Stimulated activated CD4-positive, alpha-beta T cell treated with anti-CD3 and anti-CD28 coated beads, TNF-alpha, amount 100 ng/mL, for 4 hours (primary cell): ENCODE data around the gene DLD.
"Not testable (repeated sequence)": the region's sequence is repeated elsewhere in the genome, so short reads cannot be mapped to it uniquely, and the experiment has no call there.

ENCODE experiments used
- DNase-seq, 3 experiments: peaks; one replicate each; pipeline ENCODE4 v3.0.0-alpha.2; 2020; ENCODE audit warnings: low read depth in 3 of 3

The DLD gene

DNA sequence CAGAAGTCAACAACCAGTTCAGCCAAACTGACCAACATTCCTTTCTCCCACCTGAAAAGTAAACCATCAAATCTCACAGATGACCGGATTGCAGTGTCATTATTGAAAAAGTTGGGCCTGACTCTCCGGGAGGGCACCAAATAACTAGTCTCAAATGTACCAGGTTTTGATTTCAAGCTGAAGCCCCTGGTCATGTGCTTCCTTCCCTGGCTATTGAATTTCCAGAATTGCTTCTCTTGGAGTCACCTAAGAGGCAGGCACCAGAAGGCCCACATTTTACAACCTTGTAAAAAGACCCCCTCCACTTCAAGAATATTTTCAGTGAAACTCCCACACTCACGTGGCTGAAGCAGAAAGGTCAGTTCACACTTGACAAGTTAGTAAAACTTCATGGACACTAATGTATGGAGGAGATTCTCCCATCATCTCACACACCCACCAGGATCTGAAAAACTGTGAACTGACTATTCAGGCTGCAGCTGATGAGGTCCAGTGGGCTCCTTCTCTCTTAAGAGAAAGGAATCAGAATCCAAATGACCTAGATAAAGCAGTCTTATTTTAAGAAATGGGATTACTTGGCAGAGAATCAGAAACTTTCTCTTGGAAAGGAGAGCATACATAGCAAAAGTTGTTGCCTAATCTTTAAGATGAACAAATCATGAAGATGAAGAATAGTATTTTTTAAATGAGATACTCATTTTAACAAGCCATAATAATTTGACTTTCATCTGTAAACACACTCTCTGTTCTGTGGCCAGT is 53.6 kb downstream of the DLD start:
- DNase-seq = no peak

DNA sequence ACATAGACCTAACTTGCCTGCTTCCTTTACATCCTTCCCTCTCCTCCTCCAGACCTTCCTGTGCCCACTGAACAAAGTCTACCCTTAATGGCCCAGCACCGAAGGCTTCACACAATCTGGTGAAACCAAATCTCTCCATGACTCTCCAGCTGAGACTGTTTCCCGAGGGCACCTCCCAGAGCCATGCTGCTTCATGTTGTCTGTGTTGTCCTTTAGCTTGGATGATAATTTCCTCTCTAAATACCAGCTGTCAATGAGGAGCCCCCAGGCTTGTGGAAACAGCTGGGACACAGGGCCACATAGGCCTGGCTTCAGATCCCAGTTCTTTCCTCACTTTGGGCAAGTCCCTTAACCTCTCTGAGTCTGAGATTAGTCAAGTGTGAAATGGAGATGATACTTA is 54.3 kb downstream of the DLD start:
- DNase-seq = no peak

DNA sequence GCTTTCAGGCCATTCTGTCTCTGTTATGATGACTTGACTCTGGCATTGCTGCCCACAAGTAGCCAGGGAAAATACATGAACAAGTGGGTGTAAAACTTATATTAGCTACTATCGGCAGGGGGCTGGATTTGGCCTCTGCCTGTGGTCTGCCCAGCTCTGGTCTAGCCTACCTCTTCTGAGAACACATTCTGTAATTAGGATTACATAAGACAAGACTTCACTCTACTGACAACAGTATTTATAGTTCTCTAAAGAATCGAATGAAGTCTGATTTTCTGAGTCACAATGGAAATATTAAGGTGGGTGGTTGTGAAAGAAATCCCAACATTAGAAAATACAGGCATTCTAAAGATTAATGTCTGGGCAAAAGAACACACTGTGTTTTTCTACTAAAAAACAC is 55.5 kb downstream of the DLD start:
- no peak for DNase-seq

DNA sequence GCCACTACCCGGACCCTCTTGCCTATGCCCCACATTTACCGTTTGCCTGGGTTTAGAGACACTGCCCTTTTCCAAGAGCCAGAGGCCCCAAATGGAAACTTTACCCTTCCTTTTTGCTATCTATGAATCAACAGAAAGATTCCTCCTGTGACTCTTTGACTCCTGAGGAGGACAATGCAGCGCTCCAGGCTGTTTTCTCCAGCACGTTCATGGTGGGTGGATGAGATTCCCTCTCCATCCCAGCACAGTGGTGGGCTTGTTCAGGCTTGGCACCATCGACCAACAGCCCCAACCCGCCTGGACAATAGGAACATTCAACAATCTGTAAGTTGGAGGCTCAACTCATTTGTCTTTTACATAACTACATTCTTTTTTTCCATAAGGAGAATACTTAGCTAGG is 55.9 kb downstream of the DLD start:
- no peak for DNase-seq

DNA sequence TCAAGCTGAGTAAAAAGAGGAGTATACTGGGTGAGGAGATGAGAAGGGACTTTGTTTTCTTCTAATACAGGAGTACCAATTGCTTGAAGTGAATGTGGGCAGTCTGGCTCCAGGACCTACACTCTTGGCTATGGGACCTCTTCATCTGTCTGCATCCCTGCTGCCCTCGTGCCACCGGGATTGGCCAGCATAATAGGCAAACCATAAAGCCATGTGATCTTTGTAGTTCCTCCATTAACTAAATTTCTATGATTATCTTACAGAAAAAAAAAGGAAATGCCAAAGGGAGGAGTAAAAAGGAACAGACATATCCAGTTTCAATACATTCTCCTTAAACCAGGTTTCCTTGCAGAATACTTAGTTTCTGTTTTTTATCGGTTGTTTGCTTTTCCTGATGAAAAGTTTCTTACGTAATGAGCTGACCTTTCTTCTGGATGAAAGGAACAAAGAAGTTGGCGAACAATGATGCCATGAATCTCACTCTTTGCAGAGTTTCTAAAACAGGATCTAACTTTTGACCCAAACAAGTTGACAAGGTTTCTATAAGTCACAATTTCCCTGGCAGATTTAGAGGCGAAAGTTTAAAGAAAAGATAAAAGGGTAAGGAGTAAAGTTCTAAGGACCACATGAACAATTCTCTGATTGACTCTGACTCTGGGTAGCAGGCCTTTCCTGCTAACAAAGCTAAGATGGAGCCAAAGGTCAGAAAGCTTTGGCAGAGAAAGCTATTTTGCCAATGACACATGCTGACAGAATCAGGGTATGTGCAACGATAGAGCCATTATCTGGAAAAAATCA is 57.9 kb downstream of the DLD start:
- no peak for DNase-seq

DNA sequence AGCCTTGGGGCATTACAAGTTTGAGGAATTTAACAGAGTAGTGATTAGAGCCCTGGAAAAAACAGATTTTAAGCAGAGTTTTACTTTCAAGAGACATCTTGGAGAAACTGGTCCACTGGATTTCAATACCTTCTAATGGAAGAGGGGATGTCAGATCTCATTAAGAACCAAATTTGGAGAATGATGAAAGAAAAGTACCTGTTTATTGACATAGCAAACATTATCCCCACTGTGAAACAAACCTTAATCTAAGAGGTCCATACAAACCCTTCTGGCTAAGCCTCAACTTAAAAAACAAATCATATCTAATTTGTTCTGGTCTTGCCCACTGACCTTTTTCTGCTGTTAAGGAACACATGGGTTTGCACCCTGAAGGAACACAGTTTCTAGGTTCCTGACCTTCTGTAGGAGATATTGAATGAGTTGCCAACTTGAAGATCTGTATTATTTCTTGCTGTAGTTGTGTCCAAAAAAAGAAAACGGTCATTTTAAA is 58.5 kb downstream of the DLD start:
- no peak for DNase-seq

DNA sequence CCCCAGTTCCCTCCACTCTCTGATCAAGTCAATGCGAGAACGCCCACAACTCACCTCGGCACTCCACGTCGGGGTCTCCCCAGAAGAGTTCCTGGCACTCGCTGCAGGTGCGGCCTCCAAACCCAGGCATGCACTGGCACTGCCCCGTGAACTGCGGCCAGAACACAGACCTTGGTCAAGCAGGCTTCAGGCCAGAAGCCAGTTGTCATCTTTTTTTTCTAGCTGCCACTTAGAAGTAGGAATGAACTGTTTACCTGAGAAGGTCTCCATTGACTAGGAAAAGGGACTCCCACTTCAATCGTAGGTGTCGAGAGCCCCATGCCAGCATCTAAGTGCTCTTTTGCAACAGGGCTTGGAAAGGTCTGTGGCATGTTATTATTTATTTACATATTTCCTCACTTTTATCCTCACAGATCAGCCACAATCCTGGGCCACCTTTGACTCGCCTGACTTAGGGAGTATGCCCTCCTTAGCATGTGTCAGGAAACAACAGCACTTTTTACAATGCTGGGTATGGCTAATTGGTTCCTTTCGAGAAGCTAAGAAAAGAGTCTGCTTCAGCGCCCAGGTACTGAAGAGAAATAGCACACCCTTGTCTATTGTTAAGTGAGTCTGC is 60.3 kb downstream of the DLD start:
- no peak for DNase-seq

DNA sequence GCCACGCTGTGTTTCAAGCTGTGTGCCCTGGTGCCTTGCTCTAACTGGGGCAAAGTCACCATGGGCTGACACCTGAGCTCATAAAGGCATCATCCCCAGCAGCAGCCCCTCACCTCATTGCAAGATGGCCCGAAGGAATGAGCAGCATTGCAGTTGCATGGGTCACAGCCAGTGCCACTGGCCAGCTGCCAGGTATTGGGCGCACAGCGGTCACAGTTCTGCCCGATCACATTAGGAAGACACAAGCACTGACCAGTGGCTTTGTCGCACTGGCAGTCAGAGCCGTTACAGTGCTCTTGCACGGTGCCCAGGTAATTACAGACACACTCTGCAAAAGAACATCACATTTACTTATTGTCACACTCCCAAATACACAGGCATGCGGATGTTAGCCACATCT is 60.9 kb downstream of the DLD start:
- no peak for DNase-seq

DNA sequence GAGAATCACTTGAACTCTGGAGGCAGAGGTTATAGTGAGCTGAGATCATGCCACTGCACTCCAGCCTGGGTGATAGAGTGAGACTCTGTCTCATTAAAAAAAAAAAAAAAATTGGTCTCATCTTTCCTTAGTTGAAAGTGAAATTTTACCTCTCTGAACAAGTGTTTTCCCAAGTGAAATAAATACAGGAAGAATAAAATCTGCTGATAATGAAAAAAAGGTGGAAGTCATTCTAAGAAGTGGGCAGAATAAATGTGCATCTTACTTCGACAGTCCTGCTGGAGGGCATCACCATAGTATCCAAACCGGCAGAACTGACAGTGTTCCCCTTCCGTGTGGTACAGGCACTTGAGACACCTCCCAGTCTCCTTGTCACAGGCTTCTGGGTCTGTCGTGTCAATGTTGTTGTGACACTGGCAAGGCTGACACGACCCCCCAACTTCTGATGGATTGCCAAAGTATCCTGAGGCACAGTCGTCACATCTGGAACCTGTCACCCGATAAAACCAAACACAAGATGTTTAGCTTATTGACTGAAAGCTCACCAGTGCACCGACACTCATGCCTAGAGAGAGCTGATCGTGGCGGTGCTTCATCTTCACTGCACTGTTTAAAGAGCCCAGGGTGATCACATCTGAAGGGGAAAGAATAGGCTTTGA is 62.4 kb downstream of the DLD start:
- no peak for DNase-seq

DNA sequence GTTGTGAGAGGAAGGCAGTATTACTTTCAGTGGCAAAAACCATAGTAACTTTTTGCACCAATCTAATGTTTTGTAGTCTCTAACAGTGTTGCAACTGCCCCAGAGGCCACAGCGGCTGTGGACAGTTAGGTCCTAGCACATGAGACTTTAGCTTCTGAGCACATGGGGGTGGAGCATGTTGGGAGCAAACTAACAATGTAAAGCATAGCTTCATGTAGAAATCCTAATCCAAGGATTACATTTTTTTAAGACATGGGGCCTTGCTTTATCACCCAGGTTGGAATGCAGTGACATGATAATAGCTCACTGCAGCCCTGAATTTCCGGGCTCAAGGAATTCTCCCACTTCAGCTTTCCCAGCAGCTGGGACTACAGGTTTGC is 62.9 kb downstream of the DLD start:
- no peak for DNase-seq

DNA sequence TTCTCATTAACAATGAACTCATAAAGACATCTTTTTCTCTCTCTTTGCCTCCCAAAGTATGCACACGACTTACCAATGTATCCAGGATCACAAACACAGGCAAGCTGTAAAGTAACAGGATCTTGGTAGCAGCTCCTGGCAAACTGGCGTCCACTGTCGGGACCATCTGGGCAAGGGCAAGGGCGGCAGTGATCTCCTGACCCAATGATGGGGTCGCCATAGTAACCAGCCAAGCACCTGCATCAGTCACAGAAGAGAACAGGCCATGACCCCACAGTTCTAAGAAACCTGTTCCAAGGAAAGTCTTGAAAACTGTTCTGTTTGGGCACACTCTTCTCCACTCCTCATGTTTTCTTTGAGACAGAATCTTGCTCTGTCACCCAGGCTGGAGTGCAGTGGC is 64.4 kb downstream of the DLD start:
- DNase-seq = no peak

DNA sequence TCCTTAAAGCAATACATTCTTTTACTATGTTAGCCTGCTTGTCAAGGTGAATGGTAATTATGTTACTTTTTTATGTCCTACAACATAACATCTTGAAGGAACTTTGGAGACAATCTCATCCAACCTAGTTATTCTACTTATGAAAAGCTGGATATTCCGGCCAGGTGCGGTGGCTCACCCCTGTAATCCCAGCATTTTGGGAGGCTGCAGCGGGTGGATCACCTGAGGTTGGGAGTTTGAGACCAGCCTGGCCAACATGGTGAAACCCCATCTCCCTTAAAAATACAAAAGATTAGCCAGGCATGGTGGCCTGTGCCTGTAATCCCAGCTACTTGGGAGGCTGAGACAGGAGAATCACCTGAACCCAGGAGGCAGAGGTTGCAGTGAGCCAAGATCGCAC is 66.0 kb downstream of the DLD start:
- DNase-seq = not testable (repeated sequence)

DNA sequence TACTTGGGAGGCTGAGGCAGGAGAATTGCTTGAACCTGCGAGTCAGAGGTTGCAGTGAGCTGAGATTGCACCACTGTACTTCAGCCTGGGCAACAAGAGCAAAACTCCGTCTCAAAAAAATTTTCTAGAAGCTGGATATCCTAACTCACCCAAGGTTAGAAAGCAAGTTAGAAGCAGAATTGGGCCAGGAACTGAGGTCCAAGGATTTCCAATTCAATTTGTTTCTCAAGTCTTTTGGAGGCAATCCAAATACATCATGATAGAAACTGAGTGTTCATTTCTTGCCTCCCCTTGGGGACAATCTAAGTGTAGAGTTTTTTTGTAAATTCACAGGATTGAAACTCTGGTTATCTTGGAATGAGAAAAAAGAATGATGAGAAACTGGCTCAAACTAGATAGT is 66.5 kb downstream of the DLD start:
- DNase-seq = no peak

DNA sequence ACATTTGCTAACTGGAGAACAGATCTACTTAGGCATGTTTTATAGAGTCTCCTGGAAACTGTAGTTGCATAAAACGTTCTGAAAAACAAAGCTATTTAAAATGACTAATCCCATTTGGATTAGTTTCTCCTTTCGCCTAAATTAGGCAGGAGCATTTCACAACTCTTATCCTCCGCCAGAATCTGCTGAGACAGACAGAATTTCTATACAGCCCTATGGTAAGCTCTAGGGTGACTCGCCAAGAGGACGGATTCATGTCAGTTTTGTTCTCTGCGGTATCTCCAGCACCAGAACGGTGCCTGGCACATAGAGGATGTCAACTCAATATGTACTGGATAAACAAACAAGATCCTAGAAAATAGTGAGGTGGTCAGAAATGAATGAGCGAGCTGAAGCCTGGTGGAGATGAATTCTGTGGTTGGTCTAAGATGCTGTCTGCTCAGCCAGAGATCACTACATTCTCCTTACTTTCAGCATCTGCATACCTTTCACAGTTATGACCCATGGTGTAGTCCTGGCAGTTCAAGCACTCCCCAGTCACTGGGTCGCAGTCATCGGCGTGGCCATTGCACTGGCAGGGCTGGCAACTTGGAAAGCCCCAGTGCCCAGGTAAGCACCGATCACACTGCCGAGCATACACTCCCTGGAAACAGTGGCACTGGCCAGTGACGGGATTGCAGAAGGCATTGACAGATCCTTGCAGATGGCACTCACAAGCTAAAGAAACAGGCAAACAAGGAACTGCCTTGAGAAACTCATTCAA is 68.0 kb downstream of the DLD start:
- DNase-seq = no peak

DNA sequence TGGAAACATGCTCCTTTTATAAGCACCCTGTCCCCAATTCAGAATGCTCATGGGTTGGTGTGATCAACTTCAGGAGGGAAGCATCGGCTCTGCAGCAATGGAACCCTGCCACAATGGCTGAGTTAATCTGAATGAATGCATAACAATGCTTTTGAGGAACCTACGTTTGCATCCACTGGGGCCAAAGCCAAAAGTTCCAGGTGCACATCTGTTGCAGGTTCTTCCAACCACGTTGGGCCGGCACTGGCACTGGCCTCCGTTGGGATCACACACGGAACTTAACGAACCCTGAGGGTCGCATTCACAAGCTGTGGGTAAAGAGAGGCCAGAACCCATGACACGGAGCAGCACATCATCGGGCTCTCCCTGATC is 68.5 kb downstream of the DLD start:
- no peak for DNase-seq

DNA sequence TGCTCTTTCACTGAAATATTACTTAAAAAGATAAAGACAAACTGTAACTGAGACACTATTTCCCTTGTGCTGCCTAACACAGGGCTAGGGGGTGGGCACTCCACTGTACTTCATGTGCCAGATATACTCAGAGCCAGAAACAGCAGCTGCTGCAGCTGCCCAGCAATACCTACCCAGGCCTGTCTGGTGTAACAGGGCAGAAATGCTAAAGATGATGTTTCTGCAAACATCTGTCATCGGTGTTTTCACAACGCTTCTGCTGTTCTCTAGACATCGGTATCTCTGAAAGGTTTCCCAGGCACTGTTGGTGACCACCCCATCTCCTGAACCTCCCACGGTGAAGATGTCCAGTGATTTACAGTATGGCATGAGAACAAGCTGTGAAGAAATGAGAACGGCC is 69.3 kb downstream of the DLD start:
- no peak for DNase-seq

DNA sequence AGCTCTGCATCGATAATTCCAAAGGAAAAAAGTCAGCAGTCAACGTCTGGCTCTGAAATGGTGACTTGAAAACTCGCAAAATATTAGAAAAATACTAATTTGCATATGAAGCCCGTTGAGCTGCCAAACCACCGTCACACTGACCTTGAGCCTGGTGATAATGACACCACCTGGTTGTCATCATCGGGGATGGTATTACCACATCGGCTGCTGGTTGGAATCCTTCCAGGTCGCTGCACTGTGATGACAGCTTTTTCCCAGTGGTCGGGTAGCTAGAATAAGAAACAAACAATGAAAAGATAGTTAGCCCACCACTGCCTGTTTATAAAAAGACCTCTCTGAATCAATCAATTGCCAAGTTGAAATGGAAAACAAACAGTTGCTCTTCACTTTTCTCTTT is 70.4 kb downstream of the DLD start:
- no peak for DNase-seq

DNA sequence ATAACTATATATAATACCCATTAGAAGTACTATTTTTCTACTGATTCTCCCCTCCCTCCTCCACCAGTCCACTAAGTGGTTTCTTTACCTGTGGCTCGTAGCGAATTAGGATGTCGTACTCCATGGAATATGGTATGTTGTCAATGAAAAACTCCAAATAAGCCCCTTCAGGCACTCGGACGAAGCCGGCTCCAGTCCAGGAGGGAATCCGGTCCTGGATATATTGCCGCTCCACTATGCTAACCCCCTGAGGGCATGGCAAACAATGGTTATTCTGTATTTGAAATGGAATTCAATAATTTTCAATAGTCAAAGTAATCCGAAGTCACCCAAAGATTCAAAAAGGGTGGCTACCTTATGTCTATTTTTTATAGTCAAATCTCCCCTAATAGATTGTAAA is 71.8 kb downstream of the DLD start:
- DNase-seq = no peak

DNA sequence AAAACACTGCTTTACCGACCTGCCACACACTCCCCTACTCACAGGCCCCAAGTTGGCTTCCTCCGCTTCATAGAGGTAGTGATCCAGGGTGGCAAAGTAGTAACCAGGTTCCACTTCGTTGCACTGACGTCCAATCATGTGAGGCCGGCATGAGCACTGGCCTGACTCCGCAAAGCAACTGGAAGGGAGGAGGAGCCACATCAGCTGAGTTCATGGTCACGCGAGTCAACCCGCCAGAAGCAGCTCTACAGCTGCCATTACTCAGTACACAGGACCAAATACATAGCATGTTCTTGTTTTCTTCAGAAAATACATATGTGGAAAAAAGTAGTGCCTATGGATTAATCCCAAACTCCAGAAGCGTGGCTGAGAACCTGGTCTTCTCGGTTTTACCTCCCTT is 73.5 kb downstream of the DLD start:
- DNase-seq = no peak

DNA sequence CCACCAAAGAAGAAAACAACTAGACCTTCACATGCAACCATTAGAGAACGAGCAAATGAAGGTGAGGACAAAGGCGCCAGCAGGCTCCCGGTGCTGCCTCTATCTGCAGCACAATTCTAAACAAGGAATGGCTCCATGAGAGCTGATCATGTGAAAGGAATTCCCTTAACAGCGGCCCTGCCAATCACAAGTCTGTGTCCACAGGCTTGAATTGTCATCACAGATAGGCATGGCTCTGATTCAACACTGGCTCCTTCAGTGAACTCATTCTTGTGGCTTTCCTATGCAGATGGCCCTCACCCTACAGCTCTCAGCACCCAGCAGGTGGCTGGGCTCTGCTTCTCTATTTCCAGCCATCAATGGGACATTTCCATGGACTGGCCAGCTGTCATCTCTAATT is 75.7 kb downstream of the DLD start:
- DNase-seq = no peak

DNA sequence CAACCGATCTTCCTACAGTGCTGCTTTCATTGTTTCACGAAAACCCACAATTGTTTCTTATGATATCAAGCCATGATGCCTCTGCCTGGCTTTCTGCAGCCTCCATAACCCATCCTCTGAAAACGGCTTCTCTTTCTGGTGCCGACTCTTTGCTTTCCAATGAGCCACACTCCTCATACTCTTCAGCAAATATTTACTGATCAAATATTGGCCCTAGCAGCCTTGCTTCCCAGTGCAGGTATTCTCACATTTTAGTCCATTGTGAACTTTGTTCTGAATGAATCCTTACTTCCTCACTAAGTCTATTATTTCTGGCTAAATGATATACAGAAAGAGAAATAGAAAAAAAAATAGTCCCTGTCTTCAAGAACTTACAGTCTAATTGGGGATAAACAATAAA is 76.4 kb downstream of the DLD start:
- no peak for DNase-seq

DNA sequence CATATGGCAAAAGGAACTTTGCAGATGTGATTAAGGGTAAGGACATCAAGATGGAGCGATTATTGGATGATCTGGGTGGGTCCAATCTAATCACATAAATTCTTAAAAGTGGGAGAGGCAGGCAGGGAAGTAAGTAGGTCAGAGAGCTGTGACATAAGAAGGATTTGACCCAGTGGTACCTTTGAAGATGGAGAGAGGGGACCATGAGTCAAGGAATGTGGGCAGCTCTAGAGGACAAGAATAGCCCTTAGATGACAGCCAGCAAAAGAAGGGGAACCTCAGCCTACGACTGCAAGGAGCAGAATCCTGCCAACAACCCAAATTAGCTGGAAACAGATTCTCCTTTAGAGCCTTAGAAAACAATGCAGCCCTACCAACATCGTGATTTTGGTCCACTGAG is 77.5 kb downstream of the DLD start:
- DNase-seq = no peak
